Stimulated activated CD4-positive, alpha-beta T cell treated with anti-CD3 and anti-CD28 coated beads, Interleukin-15, amount 100 ng/mL, for 1 hour (primary cell): ENCODE data around the gene BUD13.
"Not testable (repeated sequence)": the region's sequence is repeated elsewhere in the genome, so short reads cannot be mapped to it uniquely, and the experiment has no call there.

Source experiments
- DNase-seq, 2 donors: peaks; one replicate each; pipeline ENCODE4 v3.0.0-alpha.2; 2020; ENCODE audit warnings: low read depth in 1 of 2, low spot score in 1 of 2

Gene BUD13

GRCh38 chr11:116762132-116762531, 10.7 kb downstream of the BUD13 start:
- DNase-seq = no peak

DNA sequence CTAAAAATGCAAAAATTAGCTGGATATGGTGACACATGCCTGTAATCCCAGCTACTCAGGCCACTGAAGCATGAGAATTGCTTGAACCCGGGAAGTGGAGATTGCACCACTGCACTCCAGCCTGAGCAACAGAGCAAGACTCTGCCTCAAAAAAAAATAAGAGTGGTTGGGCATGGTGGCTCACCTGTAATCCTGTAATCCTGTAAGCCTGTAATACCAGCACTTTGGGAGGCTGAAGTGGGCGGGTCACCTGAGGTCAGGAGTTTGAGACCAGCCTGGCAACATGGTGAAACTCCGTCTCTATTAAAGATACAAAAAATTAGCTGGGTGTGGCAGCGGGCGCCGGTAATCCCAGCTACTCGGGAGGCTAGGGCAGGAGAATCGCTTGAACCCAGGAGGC, 16.7 kb downstream of the BUD13 start:
- not testable (repeated sequence) for DNase-seq

- no peak for DNase-seq
Measured at GRCh38 chr11:116750070-116750718, 22.6 kb downstream of the BUD13 start.

GRCh38 chr11:116742104-116742503, 30.7 kb downstream of the BUD13 start:
- no peak for DNase-seq

DNA sequence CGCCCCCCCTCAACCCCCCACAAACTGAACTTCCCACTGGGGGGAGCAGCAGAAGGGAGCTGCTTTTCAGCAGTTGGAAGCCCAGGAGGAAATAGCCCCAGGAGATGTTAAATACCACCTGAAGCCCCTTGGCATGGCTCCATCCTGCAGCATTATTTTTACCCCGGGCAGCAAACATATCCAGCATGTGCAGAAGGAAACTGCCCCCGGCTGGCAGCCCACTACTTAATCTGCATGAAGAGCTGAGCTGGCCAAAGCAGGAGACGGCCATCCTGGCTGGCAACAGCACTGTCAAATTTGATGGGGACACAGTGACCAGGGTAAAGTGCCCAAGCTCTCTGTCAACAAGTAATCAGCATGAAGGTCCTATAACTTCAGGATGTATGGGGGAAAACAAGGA, 32.0 kb downstream of the BUD13 start:
- DNase-seq = no peak

DNA sequence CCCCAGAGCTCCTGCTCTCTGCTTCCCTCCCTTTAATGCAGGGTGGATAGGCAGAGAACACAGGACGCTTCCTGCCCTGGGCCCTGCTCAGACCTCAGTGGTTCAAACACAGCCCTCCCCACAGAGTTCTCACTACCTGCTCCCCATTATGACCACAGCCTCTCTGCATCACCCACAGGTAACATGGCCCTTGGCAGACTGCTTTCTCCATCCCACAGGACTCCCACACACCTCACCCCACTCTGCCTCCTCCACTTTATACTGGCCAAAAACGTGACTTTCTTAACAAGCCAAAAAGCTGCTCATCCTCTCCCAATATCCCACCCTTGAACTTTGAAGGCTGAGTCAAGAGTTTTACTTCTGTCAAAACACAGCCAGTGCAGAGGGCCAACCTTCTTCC, 33.8 kb downstream of the BUD13 start:
- DNase-seq = no peak

- no peak for DNase-seq
Measured at GRCh38 chr11:116736763-116737162, 36.0 kb downstream of the BUD13 start.

DNA sequence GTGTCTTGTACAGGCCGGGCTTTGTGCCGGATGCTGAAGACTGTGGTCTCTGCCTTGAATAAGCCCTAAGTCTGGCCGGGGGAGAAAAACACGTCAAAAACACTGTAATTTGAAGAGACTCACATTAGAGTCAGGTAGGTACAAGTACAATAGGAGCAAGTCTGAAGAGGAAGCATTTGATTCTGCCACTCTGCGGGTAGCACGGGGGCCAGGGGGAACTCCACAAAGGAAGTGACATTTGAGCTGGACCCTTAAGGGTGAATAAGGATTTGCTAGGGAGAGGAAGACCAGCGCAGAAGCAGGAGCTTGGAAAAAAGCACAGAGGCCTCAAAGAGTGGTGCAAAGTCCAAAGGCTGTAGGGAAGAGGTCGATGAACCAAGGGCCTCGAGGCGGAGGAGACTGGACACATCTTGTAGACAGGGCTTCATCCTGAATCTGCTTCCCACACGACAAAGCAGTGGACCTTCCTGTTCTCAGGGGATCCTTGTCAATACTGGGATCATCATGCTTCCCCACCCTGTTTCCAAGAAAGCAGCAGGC, 38.7 kb downstream of the BUD13 start:
- no peak for DNase-seq

DNA sequence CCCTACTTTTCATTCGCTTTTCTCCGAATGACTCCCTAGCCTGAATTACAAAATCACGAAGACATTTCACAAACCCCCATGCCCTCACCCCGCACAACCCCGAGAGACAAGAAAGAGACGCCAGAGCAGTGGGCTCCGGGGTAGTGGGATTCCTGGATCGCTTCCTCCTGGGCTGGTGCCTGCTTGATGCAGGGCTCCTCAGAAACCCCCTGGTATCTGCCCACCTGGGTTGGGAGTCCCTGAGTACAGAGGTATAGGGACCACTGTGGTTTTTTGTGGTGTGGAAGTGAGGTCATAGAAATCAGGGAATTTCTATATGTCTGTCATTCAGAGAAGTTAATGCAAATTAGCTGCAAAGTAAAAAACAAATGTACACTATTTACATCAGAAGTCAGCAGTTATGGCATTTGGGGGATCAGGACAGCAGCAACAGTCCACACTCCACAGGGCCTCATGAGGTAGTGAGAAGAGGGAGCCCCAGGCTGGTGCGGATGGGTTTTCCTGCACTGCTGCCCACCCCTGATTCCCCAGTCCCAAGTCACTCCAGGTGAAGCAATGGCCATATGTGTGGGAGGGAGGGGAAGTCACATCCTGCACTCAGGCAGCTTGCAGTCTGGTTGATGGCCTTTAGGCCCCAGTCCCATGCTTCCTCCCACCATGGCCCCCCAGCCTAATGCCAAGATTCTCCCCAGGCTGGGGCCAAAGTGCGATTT, 39.6 kb downstream of the BUD13 start:
- no peak for DNase-seq

GRCh38 chr11:116732271-116733042, 40.3 kb downstream of the BUD13 start:
- DNase-seq = peak; percentile 18 to 32

DNA sequence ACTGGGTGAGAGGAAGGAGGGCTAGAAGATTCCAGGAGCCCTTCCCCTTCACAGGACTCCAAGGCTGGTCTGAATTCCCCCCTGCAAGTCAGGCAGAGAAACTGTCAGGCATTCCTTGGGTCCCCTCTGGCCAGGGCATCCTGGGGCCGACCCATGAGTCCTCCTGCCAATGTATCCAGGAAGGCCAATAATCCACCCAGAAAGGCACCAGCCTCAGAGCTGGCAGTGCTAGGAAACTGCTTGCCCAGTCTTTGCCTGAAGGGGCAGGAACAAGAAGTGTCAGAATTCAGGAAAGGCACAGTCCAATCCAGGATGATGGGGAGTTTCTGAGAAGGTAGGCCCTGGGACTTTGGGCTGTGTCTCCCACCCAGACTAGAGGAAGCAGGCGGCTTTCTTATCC, 41.0 kb downstream of the BUD13 start:
- DNase-seq = no peak

GRCh38 chr11:116731097-116731761, 41.6 kb downstream of the BUD13 start:
- no peak for DNase-seq

DNA sequence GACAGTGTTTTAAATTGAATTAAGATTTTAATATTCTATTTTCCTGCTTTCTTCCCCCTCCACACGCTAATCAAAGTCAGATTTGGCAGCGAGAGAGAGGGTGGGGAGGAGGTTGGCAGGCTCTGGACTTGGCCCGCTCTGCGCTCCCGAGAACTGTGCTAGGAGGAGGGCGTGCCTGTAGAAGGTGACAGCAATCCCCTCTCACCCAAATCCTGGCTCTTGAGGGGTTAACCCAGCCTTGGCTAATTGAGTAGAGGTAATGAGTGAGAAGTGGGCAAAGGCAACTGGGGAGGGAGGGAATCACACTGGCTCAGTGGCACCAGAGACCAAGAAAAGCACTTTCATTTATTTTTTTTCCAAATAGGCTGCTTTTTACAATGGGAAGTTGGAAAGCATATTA, 42.2 kb downstream of the BUD13 start:
- no peak for DNase-seq

GRCh38 chr11:116730241-116730561, 42.6 kb downstream of the BUD13 start:
- no peak for DNase-seq

GRCh38 chr11:116729501-116730240, 43.1 kb downstream of the BUD13 start:
- DNase-seq = no peak

GRCh38 chr11:116727990-116728389, 44.8 kb downstream of the BUD13 start:
- DNase-seq = no peak

GRCh38 chr11:116725434-116726221, 47.2 kb downstream of the BUD13 start:
- no peak for DNase-seq

- no peak for DNase-seq
Measured at GRCh38 chr11:116724813-116725212, 48.0 kb downstream of the BUD13 start.

- DNase-seq = no peak
Measured at GRCh38 chr11:116723511-116723910, 49.3 kb downstream of the BUD13 start.

GRCh38 chr11:116721988-116722387, 50.8 kb downstream of the BUD13 start:
- DNase-seq = no peak
